Measurements from ENCODE around the gene PRSS21. TPM values are rescaled to one million over a fixed set of nuclear protein-coding genes. Genes with fewer than 3 reads are reported as not detected.

Gene PRSS21
- total RNA-seq, 1 experiment from 2014 or later, result 1.5 TPM

GRCh38 chr16:2813771-2814221 lies 3.2 kb upstream of the PRSS21 start (continued):
- TF ChIP-seq PRRX2 (CRISPR knock-in tag; IDR thresholded peaks at IDR 0.05) (no peak), FOXP1 (CRISPR knock-in tag; IDR thresholded peaks at IDR 0.05; ENCODE audit: borderline replicate concordance) (no peak), MYBL2 (CRISPR knock-in tag; IDR thresholded peaks at IDR 0.05) (no peak), NFE2L1 (CRISPR knock-in tag; IDR thresholded peaks at IDR 0.05) (no peak)

GRCh38 chr16:2814551-2815298 lies 2.3 kb upstream of the PRSS21 start:
- no peak overlapping the region for H3K27ac Mint-ChIP-seq
- H3K9me3 Mint-ChIP-seq, result no peaks in the 10 kb centered on the region
- peaks cover 1% of the 10 kb centered on the region; the same call in 1 of the 2 replicates for H3K27me3 Mint-ChIP-seq (ENCODE audit: low read depth)
- ATAC-seq, result no peak
- no peaks in the 10 kb centered on the region for H3K4me1 Mint-ChIP-seq
- DNase-seq (ENCODE audit: low spot score), result no peak
- TF ChIP-seq ZNF281 (CRISPR knock-in tag; IDR thresholded peaks at IDR 0.05), result no peak
- TF ChIP-seq ZNF317 (CRISPR knock-in tag; IDR thresholded peaks at IDR 0.05; ENCODE audit: borderline replicate concordance, low read depth), result no peak
- H3K36me3 Mint-ChIP-seq, result no peaks in the 10 kb centered on the region
- ChIA-PET CTCF (interaction anchor here (1.1 to 5.1 kb wide), 4 partner anchors 17 to 106 kb away, joined by 4 to 29 read pairs (median 5); partner anchors contain the start of gene PRSS41), POLR2A (no interaction called here)
- H3K4me3 Mint-ChIP-seq, result no peak overlapping the region

- ChIA-PET POLR2A (interaction anchor here (0.5 kb wide), 1 partner anchor 923 kb away, joined by 5 read pairs; no protein-coding TSS in a partner anchor), CTCF (interaction anchor here (1.1 to 2.2 kb wide), 3 partner anchors 18 to 53 kb away, joined by 4 to 25 read pairs (median 5); partner anchors contain the start of gene PRSS41)
- Mint-ChIP-seq H3K27ac (no peak overlapping the region), H3K9me3 (no peaks in the 10 kb centered on the region), H3K27me3 (ENCODE audit: low read depth) (no peaks in the 10 kb centered on the region; the same call in 1 of the 2 replicates), H3K36me3 (no peaks in the 10 kb centered on the region), H3K4me1 (no peaks in the 10 kb centered on the region), H3K4me3 (no peak overlapping the region)
- DNase-seq (ENCODE audit: low spot score) (no peak), ATAC-seq (no peak)
- TF ChIP-seq AR (CRISPR knock-in tag; IDR thresholded peaks at IDR 0.05) (no peak), E2F4 (CRISPR knock-in tag; IDR thresholded peaks at IDR 0.05; ENCODE audit: borderline replicate concordance, low read depth) (no peak), MAX (CRISPR knock-in tag; IDR thresholded peaks at IDR 0.05) (no peak), MYBL2 (CRISPR knock-in tag; IDR thresholded peaks at IDR 0.05) (no peak), CBFB (CRISPR knock-in tag; IDR thresholded peaks at IDR 0.05; ENCODE audit: low read depth) (no peak), PREB (CRISPR knock-in tag; IDR thresholded peaks at IDR 0.05; ENCODE audit: borderline replicate concordance) (no peak), RORB (CRISPR knock-in tag; IDR thresholded peaks at IDR 0.05) (no peak), RELA (CRISPR knock-in tag; IDR thresholded peaks at IDR 0.05; ENCODE audit: borderline replicate concordance) (no peak), ATF3 (CRISPR knock-in tag; conservative IDR thresholded peaks at IDR 0.05) (no peak), CDX4 (CRISPR knock-in tag; IDR thresholded peaks at IDR 0.05; ENCODE audit: borderline replicate concordance) (no peak), FOXP4 (CRISPR knock-in tag; IDR thresholded peaks at IDR 0.05) (no peak), HMGXB4 (CRISPR knock-in tag; IDR thresholded peaks at IDR 0.05) (no peak)
These were observed 1.7 kb upstream of the PRSS21 start for GRCh38 chr16:2815299-2815771.

Data from WTC11 (cell line).